Motor neuron (in vitro differentiated cells): Measurements from ENCODE around the gene NPR3. TPM values are rescaled to one million over a fixed set of nuclear protein-coding genes. Genes with fewer than 3 reads are reported as not detected.

ENCODE experiments used
- ATAC-seq, 8 experiments: fragments of 200-7000 bp; cut with Tn5 transposase; replicated peaks in 6 of 8; 2 replicates each; pipeline ENCODE4 v1.8.0; 2021; ENCODE audit warnings: mild to moderate bottlenecking in 8 of 8, moderate library complexity in 8 of 8
- H3K27ac ChIP-seq, 2 donors: fragments of 250-450 bp; sonication (Bioruptor Pico); 2 replicates each; pipeline ENCODE4 v1.9.0; 2021; ENCODE audit warnings: antibody characterized with exemption in 2 of 2, mild to moderate bottlenecking in 2 of 2, moderate library complexity in 1 of 2
- H3K4me1 ChIP-seq, 2 donors: fragments of 250-450 bp; sonication (Bioruptor Pico); replicated peaks in 1 of 2; 2 replicates each; pipeline ENCODE4 v1.6.1; 2021; ENCODE audit warnings: antibody characterized with exemption in 2 of 2, mild to moderate bottlenecking in 2 of 2, moderate library complexity in 1 of 2
- H3K4me3 ChIP-seq, 5 donors: fragments of 250-450 bp; sonication (Bioruptor Pico); 2 replicates each; pipeline ENCODE4 v1.9.0; 2021; ENCODE audit warnings: antibody characterized with exemption in 5 of 5, mild to moderate bottlenecking in 5 of 5, moderate library complexity in 4 of 5
- WGBS, 10 experiments: fragments of 450-650 bp; shearing (Covaris generic); methylation state at CpG; one replicate each; pipeline ENCODE4 v1.0.0; 2022; 5-methylcytosine and 5-hydroxymethylcytosine counted together
- in situ Hi-C, 9 experiments: fragments of 400-800 bp; cut with MboI; loops; one replicate each; pipeline ENCODE4 v1.15.0; 2021; ENCODE audit warnings: low sequenced_read_pairs in 9 of 9, low pct_unique_long_range_greater_than_20kb in 2 of 9; ENCODE audit not compliant: unreplicated experiment in 9 of 9
- total RNA-seq, 8 experiments: library from RNA; unstranded; fragments of 300-600 nt; gene quantifications; 2 replicates each; pipeline versions ENCODE4 v1.2.3 to v1.2.4, GENCODE V29; 2022

The NPR3 gene
- total RNA-seq, 8 experiments from 2014 or later: 0.22 to 9.1 (median 0.76) TPM

GRCh38 chr5:32839106-32839505, 128.0 kb downstream of the NPR3 start:
- no peak overlapping the region for H3K4me3 ChIP-seq
- in situ Hi-C loops: no loop called here
- WGBS, 10 experiments: 60 to 100% (median 100%) methylated on average over 1 to 2 of the region's 2 CpGs; no CpG with 5 or more reads in 1 of the 10 experiments
- ATAC-seq: no peak
- no peaks in the 10 kb centered on the region for H3K4me1 ChIP-seq
- no peak overlapping the region for H3K27ac ChIP-seq

GRCh38 chr5:32840606-32841005, 129.5 kb downstream of the NPR3 start:
- H3K27ac ChIP-seq: no peak overlapping the region
- no peak overlapping the region for H3K4me3 ChIP-seq
- WGBS, 10 experiments: 19 to 100% (median 85%) methylated on average over 1 to 3 of the region's 3 CpGs
- no peaks in the 10 kb centered on the region for H3K4me1 ChIP-seq
- no peak for ATAC-seq
- in situ Hi-C loops: no loop called here

Other genes with a start within 250 kb of the NPR3 start
- 100 to 1,000 TPM; 123 to 587 (median 214) TPM for gene SUB1, start 125.8 kb upstream of the NPR3 start, total RNA-seq